H9 (cell line): ENCODE measurements around the gene CHD3. TPM values are rescaled to one million over a fixed set of nuclear protein-coding genes. Genes with fewer than 3 reads are reported as not detected.

Source experiments
- DNase-seq: peaks from one replicate; pipeline ENCODE4 v3.0.0-alpha.2; 2017
- H2AFZ ChIP-seq: one replicate; pipeline ENCODE4 v1.6.1; 2013; ENCODE audit warnings: mild to moderate bottlenecking, low read length, control low read depth, moderate library complexity
- H2AK5ac ChIP-seq: 2 replicates; pipeline ENCODE4 v1.6.1; 2013; ENCODE audit warnings: low read length, control low read depth, mixed read lengths; ENCODE audit not compliant: insufficient read length
- H2BK120ac ChIP-seq: one replicate; pipeline ENCODE4 v1.6.1; 2013; ENCODE audit warnings: low read depth, mild to moderate bottlenecking, low read length, control low read depth, inconsistent platforms; ENCODE audit not compliant: poor library complexity, severe bottlenecking
- H2BK12ac ChIP-seq: 2 replicates; pipeline ENCODE4 v1.6.1; 2013; ENCODE audit warnings: low read length, control low read depth, mixed read lengths, low read depth; ENCODE audit not compliant: insufficient read length
- H2BK15ac ChIP-seq: 2 replicates; pipeline ENCODE4 v1.6.1; 2013; ENCODE audit warnings: low read depth, low read length, control low read depth
- H2BK20ac ChIP-seq: one replicate; pipeline ENCODE4 v1.6.1; 2013; ENCODE audit warnings: low read depth, mild to moderate bottlenecking, low read length, control low read depth, inconsistent platforms; ENCODE audit not compliant: poor library complexity, severe bottlenecking
- H2BK5ac ChIP-seq: 2 replicates; pipeline ENCODE4 v1.6.1; 2013; ENCODE audit warnings: low read length, control low read depth, mixed read lengths; ENCODE audit not compliant: insufficient read length
- H3K14ac ChIP-seq: 2 replicates; pipeline ENCODE4 v1.6.1; 2013; ENCODE audit warnings: low read length, control low read depth; ENCODE audit not compliant: insufficient read depth
- H3K18ac ChIP-seq: 2 replicates; pipeline ENCODE4 v1.6.1; 2013; ENCODE audit warnings: low read depth, mild to moderate bottlenecking, mixed read lengths, low read length, control low read depth; ENCODE audit not compliant: insufficient read length
- H3K23ac ChIP-seq: 2 replicates; pipeline ENCODE4 v1.6.1; 2013; ENCODE audit warnings: low read length, control low read depth, mixed read lengths, low read depth; ENCODE audit not compliant: insufficient read length
- H3K23me2 ChIP-seq: 2 replicates; pipeline ENCODE4 v1.6.1; 2013; ENCODE audit warnings: low read depth, mild to moderate bottlenecking, mixed read lengths, low read length, control low read depth; ENCODE audit not compliant: insufficient read length, poor library complexity, severe bottlenecking
- H3K27ac ChIP-seq: 2 replicates; pipeline ENCODE4 v1.5.1; 2013; ENCODE audit warnings: low read length, control low read depth, mixed read lengths, low read depth; ENCODE audit not compliant: insufficient read length
- H3K27me3 ChIP-seq: 2 replicates; pipeline ENCODE4 v1.6.1; 2013; ENCODE audit warnings: low read length, control low read depth, inconsistent platforms; ENCODE audit not compliant: insufficient read depth
- H3K4ac ChIP-seq: 2 replicates; pipeline ENCODE4 v1.6.1; 2013; ENCODE audit warnings: low read depth, mild to moderate bottlenecking, control low read depth, inconsistent platforms, low read length, moderate library complexity
- H3K4me1 ChIP-seq: 2 replicates; pipeline ENCODE4 v1.6.1; 2013; ENCODE audit warnings: low read length, control low read depth, inconsistent platforms; ENCODE audit not compliant: insufficient read depth
- H3K4me2 ChIP-seq: 2 replicates; pipeline ENCODE4 v1.6.1; 2013; ENCODE audit warnings: low read length, control low read depth, mixed read lengths; ENCODE audit not compliant: insufficient read length, insufficient read depth
- H3K56ac ChIP-seq: 2 replicates; pipeline ENCODE4 v1.6.1; 2013; ENCODE audit warnings: low read depth, mild to moderate bottlenecking, mixed read lengths, low read length, control low read depth; ENCODE audit not compliant: insufficient read length
- H3K79me1 ChIP-seq: 2 replicates; pipeline ENCODE4 v1.6.1; 2013; ENCODE audit warnings: low read depth, mild to moderate bottlenecking, moderate library complexity, low read length, control low read depth, inconsistent platforms; ENCODE audit not compliant: insufficient read depth, poor library complexity, severe bottlenecking
- H3K79me2 ChIP-seq: 2 replicates; pipeline ENCODE4 v1.6.1; 2013; ENCODE audit warnings: low read length, control low read depth, inconsistent platforms; ENCODE audit not compliant: insufficient read depth
- H3K9ac ChIP-seq: 2 replicates; pipeline ENCODE4 v1.6.1; 2013; ENCODE audit warnings: low read length, control low read depth, mixed read lengths; ENCODE audit not compliant: insufficient read length; ENCODE audit errors: extremely low read depth
- H3K9me3 ChIP-seq: one replicate; pipeline ENCODE4 v1.6.1; 2013; ENCODE audit warnings: low read depth, low read length, inconsistent platforms; ENCODE audit not compliant: control insufficient read depth
- H3T11ph ChIP-seq: one replicate; pipeline ENCODE4 v1.6.1; 2013; ENCODE audit warnings: mild to moderate bottlenecking, low read length, control low read depth, inconsistent platforms
- H4K20me1 ChIP-seq: one replicate; pipeline ENCODE4 v1.6.1; 2013; ENCODE audit not compliant: control insufficient read depth, insufficient read length, insufficient read depth
- H4K5ac ChIP-seq: 2 replicates; pipeline ENCODE4 v1.6.1; 2013; ENCODE audit warnings: low read depth, mild to moderate bottlenecking, mixed read lengths, low read length, control low read depth; ENCODE audit not compliant: insufficient read length
- H4K8ac ChIP-seq: replicated peaks from 2 replicates; pipeline ENCODE4 v1.6.1; 2013; ENCODE audit warnings: low read length, control low read depth, mixed read lengths, low read depth; ENCODE audit not compliant: insufficient read length
- H4K91ac ChIP-seq: 2 replicates; pipeline ENCODE4 v1.6.1; 2013; ENCODE audit warnings: low read depth, mild to moderate bottlenecking, moderate library complexity, mixed read lengths, low read length, control low read depth; ENCODE audit not compliant: insufficient read length
- H3K27ac Mint-ChIP-seq, 3 experiments: 2 replicates in 2 of 3; 3 replicates in 1 of 3; pipeline ENCODE4 v1.8.0; 2020 to 2021; ENCODE audit warnings: mixed read lengths in 3 of 3, mild to moderate bottlenecking in 1 of 3, moderate library complexity in 1 of 3
- H3K27me3 Mint-ChIP-seq: 2 replicates; pipeline ENCODE4 v1.8.0; 2021; ENCODE audit warnings: low read depth, mild to moderate bottlenecking, moderate library complexity, mixed read lengths
- H3K36me3 Mint-ChIP-seq, 3 experiments: 2 replicates in 2 of 3; 3 replicates in 1 of 3; pipeline ENCODE4 v1.8.0; 2020 to 2021; ENCODE audit warnings: low read depth in 3 of 3, mixed read lengths in 3 of 3; ENCODE audit not compliant: insufficient read depth in 1 of 3
- H3K4me1 Mint-ChIP-seq, 2 experiments: 2 replicates each; pipeline ENCODE4 v1.8.0; 2020; ENCODE audit warnings: mixed read lengths in 2 of 2
- H3K4me3 Mint-ChIP-seq, 2 experiments: 2 replicates in 1 of 2; 3 replicates in 1 of 2; pipeline ENCODE4 v1.8.0; 2020 to 2021; ENCODE audit warnings: mild to moderate bottlenecking in 2 of 2, mixed read lengths in 2 of 2, moderate library complexity in 1 of 2
- H3K9me3 Mint-ChIP-seq, 2 experiments: 2 replicates in 1 of 2; 3 replicates in 1 of 2; pipeline ENCODE4 v1.8.0; 2020; ENCODE audit warnings: mild to moderate bottlenecking in 2 of 2, mixed read lengths in 2 of 2, moderate library complexity in 1 of 2
- WGBS: extraction: QIAGEN DNeasy Blood & Tissue Kit; methylation state at CpG from one replicate; pipeline ENCODE4 v1.1.7; 2013; ENCODE audit warnings: missing lambda C conversion rate, low lambda C conversion rate, mixed read lengths; ENCODE audit not compliant: insufficient read length; ENCODE audit errors: extremely low coverage; 5-methylcytosine and 5-hydroxymethylcytosine counted together
- total RNA-seq: library from RNA; stranded (reverse); gene quantifications from 2 replicates; pipeline ENCODE4 v1.2.1, GENCODE V29; 2021
- TF ChIP-seq, protein P1 (sequence below): fragments of 200-600 bp; sonication (generic); conservative IDR thresholded peaks from 3 replicates; pipeline ENCODE4 v1.8.0; 2021; ENCODE audit warnings: antibody characterized with exemption, mild to moderate bottlenecking

The CHD3 gene
- total RNA-seq, 1 experiment from 2014 or later, result 33.2 TPM

DNA sequence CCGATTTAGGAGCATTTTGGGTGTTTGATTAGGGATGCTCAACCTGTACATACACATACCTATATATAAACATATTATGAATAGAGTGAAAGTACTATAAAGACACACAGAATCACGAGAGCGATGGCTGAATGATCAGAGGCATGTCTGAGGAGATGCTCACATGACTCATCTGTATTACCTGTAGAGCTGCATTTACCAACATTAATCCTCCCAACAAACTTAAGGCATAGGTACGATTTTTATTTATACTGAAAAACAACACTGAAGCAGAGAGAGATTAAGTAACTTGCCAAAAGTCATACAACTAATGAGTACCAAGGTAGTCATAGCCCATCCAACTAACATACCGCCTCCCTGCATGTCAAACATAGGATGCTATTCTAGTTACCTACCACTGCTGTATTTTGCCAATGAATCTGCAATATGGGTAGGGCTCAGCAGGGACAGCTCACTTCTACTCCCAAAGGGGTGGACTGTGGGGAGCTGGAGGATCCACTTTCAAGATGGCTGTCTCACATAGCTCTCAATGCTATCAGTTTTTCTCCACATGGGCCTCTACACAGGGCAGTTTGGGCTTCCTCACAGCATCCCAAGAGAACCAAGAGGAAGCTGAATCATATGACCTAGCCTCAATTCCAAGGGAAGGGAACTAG, 23.5 kb upstream of the CHD3 start:
- no peak overlapping the region for H3T11ph ChIP-seq
- H3K79me1 ChIP-seq, result no peaks in the 10 kb centered on the region
- H4K5ac ChIP-seq, result no peak overlapping the region
- Mint-ChIP-seq H3K36me3 (peaks cover 3 to 35% (median 12%) of the 10 kb centered on the region in 3 experiments; a peak in 6 of 7 replicates), H3K27me3 (no peaks in the 10 kb centered on the region), H3K27ac (no peak overlapping the region), H3K9me3 (no peaks in the 10 kb centered on the region), H3K4me1 (peaks cover 6 to 7% of the 10 kb centered on the region in 2 experiments), H3K4me3 (no peak overlapping the region)
- H3K18ac ChIP-seq, result no peak overlapping the region
- H3K4ac ChIP-seq, result no peak overlapping the region
- H3K9ac ChIP-seq, result no peak overlapping the region
- no peak overlapping the region for H2BK12ac ChIP-seq
- H2BK120ac ChIP-seq, result no peak overlapping the region
- no peaks in the 10 kb centered on the region for H3K9me3 ChIP-seq
- no CpG with 5 or more reads among the region's 5 CpGs for WGBS
- no peak overlapping the region for H2BK5ac ChIP-seq
- no peak overlapping the region for H2BK20ac ChIP-seq
- no peak overlapping the region for H3K27ac ChIP-seq
- H3K23me2 ChIP-seq, result no peaks in the 10 kb centered on the region
- H3K23ac ChIP-seq, result no peak overlapping the region
- H3K4me2 ChIP-seq, result no peak overlapping the region
- no peak overlapping the region for H2AK5ac ChIP-seq
- no peaks in the 10 kb centered on the region for H3K79me2 ChIP-seq
- H3K4me1 ChIP-seq, result no peaks in the 10 kb centered on the region
- H2BK15ac ChIP-seq, result no peak overlapping the region
- no peak overlapping the region for H3K14ac ChIP-seq
- H2AFZ ChIP-seq, result no peak overlapping the region
- H3K56ac ChIP-seq, result no peak overlapping the region
- TF ChIP-seq, protein P1, sequence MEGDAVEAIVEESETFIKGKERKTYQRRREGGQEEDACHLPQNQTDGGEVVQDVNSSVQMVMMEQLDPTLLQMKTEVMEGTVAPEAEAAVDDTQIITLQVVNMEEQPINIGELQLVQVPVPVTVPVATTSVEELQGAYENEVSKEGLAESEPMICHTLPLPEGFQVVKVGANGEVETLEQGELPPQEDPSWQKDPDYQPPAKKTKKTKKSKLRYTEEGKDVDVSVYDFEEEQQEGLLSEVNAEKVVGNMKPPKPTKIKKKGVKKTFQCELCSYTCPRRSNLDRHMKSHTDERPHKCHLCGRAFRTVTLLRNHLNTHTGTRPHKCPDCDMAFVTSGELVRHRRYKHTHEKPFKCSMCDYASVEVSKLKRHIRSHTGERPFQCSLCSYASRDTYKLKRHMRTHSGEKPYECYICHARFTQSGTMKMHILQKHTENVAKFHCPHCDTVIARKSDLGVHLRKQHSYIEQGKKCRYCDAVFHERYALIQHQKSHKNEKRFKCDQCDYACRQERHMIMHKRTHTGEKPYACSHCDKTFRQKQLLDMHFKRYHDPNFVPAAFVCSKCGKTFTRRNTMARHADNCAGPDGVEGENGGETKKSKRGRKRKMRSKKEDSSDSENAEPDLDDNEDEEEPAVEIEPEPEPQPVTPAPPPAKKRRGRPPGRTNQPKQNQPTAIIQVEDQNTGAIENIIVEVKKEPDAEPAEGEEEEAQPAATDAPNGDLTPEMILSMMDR, result no peak
- DNase-seq, result no peak
- no peak overlapping the region for H4K8ac ChIP-seq
- no peak overlapping the region for H4K91ac ChIP-seq
- no peaks in the 10 kb centered on the region for H3K27me3 ChIP-seq
- H4K20me1 ChIP-seq, result no peaks in the 10 kb centered on the region
